ENCODE measurements around the gene MMEL1.
"Not testable (repeated sequence)": the region's sequence is repeated elsewhere in the genome, so short reads cannot be mapped to it uniquely, and the experiment has no call there.

The MMEL1 gene

GRCh38 chr1:2573250-2573920 is 59.4 kb downstream of the MMEL1 start:
- DNase-seq (ENCODE audit: low read depth): no peak

GRCh38 chr1:2571348-2571747 is 61.5 kb downstream of the MMEL1 start:
- no peak for DNase-seq (ENCODE audit: low read depth)

- DNase-seq (ENCODE audit: low read depth): no peak
Measured at GRCh38 chr1:2570332-2570731, 62.5 kb downstream of the MMEL1 start.

- DNase-seq (ENCODE audit: low read depth): not testable (repeated sequence)
Measured at GRCh38 chr1:2569703-2570102, 63.1 kb downstream of the MMEL1 start.

- DNase-seq (ENCODE audit: low read depth): no peak
Measured at GRCh38 chr1:2569060-2569459, 63.8 kb downstream of the MMEL1 start.

GRCh38 chr1:2568187-2568816 is 64.5 kb downstream of the MMEL1 start:
- not testable (repeated sequence) for DNase-seq (ENCODE audit: low read depth)

- no peak for DNase-seq (ENCODE audit: low read depth)
Measured at GRCh38 chr1:2567083-2567679, 65.6 kb downstream of the MMEL1 start.

GRCh38 chr1:2566101-2567045 is 66.4 kb downstream of the MMEL1 start:
- no peak for DNase-seq (ENCODE audit: low read depth)

GRCh38 chr1:2564815-2565374 is 67.9 kb downstream of the MMEL1 start:
- no peak for DNase-seq (ENCODE audit: low read depth)

GRCh38 chr1:2564006-2564814 is 68.6 kb downstream of the MMEL1 start:
- no peak for DNase-seq (ENCODE audit: low read depth)

- DNase-seq (ENCODE audit: low read depth): no peak
Measured at GRCh38 chr1:2563205-2563604, 69.6 kb downstream of the MMEL1 start.

GRCh38 chr1:2561898-2562895 is 70.6 kb downstream of the MMEL1 start:
- no peak for DNase-seq (ENCODE audit: low read depth)

- no peak for DNase-seq (ENCODE audit: low read depth)
Measured at GRCh38 chr1:2561446-2561845, 71.4 kb downstream of the MMEL1 start.

- DNase-seq (ENCODE audit: low read depth): no peak
Measured at GRCh38 chr1:2560299-2561073, 72.3 kb downstream of the MMEL1 start.

GRCh38 chr1:2559509-2560298 is 73.1 kb downstream of the MMEL1 start:
- no peak for DNase-seq (ENCODE audit: low read depth)

GRCh38 chr1:2558861-2559260 is 74.0 kb downstream of the MMEL1 start:
- no peak for DNase-seq (ENCODE audit: low read depth)

- DNase-seq (ENCODE audit: low read depth): no peak
Measured at GRCh38 chr1:2558420-2558819, 74.4 kb downstream of the MMEL1 start.

All from T-helper 22 cell (primary cell).